HG03045 (cell line): Measurements from ENCODE around the gene CIROP.

Source experiments
- ATAC-seq: cut with Tn5 transposase; IDR thresholded peaks from one replicate; pipeline ENCODE4 v1.9.1; 2021; ENCODE audit warnings: mild to moderate bottlenecking, moderate library complexity; ENCODE audit not compliant: unreplicated experiment

The CIROP gene

GRCh38 chr14:23052182-23052623 lies 52.6 kb downstream of the CIROP start:
- no peak for ATAC-seq

- no peak for ATAC-seq
Observed at GRCh38 chr14:23051141-23052057, 53.4 kb downstream of the CIROP start.
